HG02588 (cell line): ENCODE measurements around the gene LDB2.

Experiments
- ATAC-seq: cut with Tn5 transposase; IDR thresholded peaks from one replicate; pipeline ENCODE4 v1.9.1; 2021; ENCODE audit warnings: mild to moderate bottlenecking, moderate library complexity; ENCODE audit not compliant: unreplicated experiment

The LDB2 gene

DNA sequence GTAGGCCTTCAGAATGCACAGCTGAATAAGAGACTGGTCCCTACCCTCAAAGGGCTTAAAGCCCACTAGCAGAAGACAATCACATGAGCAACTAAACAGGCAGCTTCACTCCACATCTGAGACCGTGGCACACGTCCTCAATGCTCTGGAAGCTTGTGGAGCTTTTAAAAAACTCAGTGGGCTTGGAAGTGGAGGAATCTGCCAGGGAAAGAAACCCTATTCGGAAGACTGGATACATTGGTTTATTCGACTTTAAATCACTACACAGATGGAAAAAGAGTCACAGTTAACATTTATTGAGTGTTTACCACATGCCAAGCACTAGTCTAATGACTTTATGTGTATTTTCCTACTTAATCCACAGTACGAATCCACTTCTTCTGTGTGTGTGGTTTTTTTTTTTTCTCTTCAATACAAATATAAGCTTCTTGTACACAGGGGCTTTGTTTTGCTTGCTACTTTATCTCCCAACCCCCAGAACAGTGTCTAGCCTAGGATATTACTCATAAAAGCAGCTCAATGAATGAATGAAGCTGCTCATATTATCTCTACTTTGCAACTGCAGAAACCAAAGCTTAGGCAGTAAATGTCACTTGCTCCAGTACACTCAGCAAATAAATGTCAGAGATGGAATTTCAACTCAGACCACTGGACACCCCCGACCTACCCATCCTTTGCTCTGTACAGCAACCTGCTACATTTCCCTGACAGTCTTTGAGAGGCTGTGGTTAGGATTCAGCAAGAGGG, 137.7 kb downstream of the LDB2 start:
- ATAC-seq, result no peak

DNA sequence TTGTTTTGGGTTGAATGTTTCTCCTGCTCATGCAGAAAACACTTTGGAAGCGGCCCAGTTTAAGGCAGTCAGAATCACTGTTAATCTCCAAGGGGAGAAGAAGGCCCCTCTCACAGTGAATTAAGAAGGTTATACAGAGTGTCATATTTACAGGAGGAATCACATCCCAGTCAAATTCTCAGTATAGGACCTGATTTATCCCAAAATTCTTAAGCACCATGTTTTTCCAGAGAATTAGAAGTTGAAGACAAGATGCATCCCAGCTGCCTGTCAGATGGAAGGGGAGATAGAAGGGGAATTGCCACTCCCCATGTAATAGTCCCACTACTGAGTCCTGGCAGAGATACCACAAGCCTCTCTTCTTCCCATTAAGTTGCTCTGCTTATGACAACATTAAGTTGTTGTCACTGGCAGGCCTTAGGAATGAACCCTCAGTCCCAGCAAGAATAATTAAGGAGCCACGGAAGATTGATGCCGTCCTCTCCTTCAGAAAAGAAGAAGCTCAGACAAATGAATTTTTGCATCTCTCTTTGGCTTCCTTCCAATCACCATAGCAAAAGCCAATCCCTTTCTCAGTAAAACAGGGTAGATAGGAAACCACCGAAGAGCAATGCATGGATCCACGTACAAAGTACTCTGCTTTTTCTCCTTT, 138.4 kb downstream of the LDB2 start:
- ATAC-seq, result no peak

DNA sequence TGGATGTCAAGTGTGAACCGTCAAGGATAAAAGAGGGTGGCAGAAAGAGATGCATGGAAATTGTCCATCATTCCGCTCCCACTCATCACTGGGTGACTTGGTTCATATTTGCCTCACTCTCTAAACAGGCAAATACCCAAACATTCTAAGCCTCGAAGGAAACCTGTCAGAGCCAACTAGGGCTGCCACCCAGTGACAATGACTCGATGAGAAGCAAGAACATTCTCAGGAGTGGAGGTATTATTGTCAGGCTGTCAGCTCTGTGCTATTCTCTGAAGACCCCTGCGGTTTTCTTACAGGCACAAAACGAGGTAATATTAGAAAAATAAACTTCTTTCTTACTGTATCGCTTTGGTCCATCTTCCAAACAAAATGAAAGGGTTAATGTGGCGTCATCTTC, 139.6 kb downstream of the LDB2 start:
- no peak for ATAC-seq

DNA sequence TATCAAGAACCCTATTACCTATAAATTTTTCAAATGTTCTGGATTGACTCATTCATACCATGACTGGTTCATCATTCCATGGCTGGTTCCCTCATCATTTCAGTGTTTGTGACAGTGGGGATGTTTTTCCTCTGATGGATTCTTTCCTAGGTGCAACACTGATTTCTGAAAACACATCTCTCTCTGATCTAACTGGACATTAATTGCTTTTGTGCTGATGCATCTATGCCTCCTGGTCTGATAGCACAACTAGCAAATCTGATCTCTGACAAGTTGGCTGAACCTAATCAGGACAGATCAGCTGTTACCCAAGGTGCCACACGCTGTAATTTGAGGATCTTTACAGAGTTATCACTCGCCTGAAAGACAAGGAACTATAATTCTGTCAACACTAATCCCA, 140.2 kb downstream of the LDB2 start:
- ATAC-seq, result no peak

DNA sequence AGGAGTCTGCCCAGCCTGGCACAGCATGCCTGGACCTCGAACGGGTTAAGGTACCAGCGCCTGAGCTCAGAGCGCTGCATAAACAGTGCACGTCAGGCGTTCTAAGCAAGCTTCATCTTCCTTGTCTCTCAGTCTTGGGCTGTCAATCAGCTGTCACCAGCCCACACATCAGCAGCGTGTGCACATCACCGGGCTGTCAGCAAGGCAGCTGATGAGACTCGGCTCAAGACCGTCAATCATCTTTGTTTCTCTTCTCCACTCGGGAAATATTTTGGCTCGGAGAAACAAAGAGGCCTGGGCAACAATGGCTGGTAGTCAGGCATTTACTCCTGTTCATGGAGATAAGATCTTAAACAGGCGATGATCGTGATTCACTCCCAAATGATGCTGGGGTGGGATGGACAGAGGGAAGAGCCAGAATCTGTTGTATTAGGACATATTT, 141.3 kb downstream of the LDB2 start:
- ATAC-seq, result no peak

DNA sequence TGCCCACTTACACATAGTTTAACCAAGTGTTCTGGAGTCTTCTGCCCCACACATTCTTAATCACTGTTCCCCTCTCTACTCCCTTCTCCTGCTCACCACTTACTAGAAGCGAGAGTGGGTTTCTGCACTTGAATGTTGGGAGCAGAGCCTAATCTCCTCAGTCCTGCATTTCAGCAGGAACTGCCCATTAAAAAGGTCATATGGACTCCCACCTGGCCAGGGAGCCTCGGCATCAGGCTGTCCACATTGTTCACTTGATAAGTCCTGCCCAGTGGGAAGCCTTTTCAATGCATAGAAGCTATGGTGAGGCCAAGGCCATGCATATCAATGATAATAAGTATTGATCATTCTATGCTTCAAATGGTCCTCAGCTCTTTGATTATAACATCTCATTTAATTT, 144.3 kb downstream of the LDB2 start:
- no peak for ATAC-seq

DNA sequence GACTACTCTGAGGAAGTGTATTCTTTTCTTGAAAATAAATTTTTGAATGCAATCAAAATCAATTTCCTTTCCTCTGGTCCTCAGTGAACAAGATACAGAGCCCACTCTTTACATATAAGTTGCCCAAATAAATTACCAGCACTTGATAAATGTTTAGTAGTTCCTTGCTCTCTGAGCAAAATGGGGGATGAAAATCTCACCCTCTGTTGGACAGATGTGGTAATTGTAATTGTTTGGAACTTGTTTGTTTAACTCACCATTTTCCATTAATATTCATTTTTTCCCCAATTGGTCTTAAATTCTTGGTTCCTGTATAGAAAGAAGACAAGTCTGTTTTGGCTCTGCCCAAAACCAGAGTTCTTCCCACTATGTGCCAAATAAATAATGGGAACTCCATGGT, 146.3 kb downstream of the LDB2 start:
- no peak for ATAC-seq

DNA sequence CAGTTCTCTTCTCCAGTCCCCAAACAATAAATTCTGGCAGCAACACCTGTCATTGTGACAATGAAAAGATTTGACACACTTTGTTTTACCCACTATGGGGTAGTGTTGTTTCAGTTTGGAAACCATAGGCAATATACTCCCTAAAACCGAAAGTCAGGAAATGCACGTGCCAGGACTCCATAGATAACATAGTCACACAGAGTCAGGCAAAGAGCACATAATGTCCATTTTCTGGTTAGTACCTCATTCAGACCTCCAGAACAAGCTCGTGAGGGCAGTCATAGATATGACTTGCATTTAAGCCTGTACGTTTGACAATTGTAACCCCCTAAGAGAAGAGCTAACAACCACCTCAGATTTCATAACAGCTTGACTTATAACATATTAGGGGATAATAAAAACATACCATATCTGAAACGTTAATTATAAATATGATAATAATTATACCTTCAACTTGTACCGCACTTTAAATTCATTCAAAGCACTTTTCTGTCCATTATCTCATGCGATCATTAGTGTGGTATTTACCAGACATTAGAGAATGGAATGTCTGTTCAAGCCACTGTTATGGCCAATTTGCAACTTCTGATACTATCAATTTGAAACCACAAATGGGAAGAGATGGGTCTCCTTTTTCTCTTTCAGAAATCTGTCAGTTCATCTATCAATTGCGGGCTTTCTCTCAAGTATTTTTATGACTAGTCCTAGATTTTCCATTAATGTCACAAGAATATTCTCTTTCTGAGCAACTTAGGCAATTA, 147.4 kb downstream of the LDB2 start:
- ATAC-seq, result no peak

DNA sequence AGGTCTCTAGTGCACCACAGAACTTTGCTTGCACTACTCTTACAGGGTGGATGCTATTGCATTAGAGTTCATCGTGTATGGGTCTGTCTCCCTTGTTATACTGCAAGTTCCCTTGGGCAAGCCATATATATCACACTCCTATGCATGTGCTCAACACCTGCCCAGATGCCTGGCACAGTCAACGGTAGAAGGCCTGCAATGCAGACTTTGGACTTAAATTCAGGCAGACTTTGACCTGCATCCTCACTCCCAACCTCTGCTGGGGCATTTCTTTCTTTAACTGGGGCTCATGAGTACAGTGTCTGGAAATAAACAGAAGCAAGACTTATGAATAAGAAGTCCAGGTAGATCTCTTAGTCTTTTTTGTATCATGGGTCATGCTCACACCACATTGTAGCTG, 148.2 kb downstream of the LDB2 start:
- no peak for ATAC-seq

DNA sequence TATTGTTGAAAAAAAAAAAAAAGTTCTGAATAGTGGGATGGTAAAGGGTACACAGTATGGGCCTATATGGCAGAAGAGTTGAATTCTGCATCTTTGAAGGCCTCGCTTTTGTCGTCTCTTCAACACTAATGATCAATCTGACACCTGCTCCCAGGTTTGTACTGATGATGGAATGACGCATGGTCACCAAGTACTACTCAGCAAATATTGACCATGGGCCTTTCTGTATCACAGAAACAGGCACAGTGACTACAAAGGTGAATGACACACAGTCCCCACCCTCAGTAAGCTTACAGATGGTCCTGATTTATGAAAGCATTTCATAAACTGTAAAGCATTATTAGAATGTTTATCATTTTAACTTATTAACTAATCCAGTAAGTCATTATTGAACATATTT, 152.6 kb downstream of the LDB2 start:
- no peak for ATAC-seq

DNA sequence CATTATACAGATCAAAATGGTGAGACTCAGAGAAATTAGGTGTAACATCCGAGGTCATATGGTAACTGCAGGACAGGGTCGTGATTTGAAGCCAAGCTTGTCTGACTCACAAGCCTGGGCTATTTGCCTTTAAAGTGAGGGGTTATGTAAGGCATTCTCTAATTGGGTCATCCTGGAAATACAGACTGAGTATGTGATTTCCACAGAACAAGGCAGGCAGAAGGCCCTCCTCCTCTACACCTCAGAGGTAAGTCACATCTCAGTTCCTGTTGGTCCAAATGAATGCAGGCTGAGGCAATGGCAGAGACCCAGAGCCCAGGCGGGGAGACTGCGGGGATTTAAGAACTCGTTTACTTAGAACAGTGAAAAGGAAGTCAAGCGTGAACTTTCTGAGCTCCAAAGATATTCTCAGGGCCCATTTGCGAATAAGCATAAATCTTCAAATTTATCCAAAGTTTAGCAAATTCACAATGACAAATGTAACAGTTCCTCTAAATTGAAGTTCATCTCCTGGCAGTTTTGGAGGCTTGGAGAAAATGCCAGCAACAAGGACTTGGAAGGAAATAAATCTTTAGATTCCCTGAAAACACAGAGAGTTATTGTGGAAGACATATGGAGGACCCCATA, 153.3 kb downstream of the LDB2 start:
- ATAC-seq, result no peak

DNA sequence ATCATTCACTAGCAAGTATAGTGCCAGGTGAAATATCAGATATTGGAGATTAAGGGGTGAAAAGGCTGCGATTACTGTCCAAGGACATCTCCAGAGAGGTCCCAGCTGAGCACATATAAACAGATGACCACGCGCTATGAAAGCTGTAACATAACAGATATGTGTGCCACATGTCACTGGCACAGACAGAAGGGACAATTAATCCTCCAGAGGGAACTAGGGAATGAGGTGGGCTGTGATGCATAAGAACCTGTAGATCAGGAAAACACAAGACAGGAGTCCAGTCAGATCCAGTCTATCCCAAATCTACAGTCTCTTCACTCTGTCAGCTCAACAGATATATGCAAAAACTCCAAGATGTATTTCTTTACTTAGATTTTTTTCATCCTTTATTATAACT, 157.2 kb downstream of the LDB2 start:
- no peak for ATAC-seq

DNA sequence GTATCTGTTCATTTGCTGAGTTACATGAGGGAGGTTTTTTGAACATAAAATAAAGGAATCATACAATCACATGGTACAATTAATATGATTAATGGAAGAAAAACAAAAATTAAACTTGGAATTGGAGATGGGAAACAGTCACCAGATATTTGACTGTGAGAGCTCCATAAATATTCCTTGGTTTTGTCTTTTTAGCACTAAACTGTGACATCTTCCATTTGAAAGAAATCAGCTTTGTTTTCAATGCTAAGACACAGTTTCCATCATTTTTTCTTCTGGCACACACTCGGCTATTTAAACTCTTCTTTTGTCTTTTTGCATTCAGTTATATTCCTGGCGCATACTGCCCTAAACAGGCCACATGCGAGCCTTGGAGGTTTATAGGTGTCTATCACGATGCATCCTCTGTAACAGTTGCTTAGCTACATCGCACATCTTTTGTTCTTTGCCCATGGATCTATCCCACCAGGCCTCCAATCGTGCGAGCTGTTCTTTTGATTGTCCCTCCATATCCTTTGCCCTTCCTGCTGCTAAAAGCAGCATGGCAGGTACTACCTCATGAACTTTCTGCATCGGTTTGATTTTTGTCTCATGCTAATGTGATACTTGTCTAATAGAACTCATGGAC, 158.3 kb downstream of the LDB2 start:
- ATAC-seq, result no peak

DNA sequence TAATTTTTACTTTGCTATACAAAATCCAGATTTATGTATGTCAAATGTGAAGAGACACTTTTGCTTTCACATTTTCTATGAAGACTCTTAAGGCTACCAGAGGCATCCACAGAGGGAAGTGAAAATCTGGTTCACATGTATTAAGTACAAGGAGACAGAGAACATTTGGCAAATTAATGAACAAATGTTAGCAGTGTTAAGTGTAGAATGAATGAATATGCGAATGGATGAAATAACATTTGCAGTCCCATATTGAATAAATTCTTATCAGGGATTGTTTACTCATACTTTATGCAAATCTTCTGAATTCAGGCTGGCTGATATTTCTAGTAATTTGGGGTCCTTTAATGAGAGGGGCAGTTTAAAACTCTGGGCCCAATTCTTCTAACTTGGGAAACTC, 159.9 kb downstream of the LDB2 start:
- ATAC-seq, result no peak

DNA sequence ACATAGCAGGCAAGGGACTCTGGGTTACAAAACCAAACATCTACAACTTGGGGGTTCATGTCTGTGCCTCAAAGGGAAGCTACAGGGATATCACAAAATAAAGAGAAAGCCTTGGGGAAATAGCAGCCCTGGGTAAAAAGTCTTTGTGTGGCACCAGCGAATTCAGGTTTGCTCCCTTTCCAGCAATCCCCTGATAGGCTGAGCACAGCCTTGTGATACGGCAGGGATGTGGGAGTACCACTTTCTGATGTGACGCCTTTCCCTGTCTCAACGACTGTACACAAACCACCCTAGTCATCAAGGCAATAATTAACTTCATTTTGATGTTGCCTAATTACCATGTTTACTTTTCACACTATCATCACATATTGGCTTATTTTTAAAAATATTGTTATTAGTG, 164.9 kb downstream of the LDB2 start:
- no peak for ATAC-seq

DNA sequence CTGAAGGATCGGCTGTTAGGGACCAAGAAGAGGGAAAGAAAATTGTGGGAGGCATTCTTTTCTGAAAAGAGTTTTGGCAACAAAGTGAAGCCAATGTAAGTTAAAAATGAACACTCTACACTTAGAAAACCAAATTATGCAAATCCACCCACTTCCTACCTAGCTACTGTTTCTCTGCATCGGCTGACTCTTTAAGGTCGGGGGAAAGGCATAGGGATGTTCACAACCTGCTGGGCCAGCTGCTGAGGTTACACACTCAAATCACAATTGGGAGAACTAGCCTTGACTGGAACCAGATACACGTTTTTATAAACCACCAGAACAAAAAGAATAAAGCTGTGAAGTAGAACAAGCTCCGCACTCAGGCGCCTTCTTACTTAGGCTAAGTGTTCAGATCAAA, 165.7 kb downstream of the LDB2 start:
- ATAC-seq, result no peak

DNA sequence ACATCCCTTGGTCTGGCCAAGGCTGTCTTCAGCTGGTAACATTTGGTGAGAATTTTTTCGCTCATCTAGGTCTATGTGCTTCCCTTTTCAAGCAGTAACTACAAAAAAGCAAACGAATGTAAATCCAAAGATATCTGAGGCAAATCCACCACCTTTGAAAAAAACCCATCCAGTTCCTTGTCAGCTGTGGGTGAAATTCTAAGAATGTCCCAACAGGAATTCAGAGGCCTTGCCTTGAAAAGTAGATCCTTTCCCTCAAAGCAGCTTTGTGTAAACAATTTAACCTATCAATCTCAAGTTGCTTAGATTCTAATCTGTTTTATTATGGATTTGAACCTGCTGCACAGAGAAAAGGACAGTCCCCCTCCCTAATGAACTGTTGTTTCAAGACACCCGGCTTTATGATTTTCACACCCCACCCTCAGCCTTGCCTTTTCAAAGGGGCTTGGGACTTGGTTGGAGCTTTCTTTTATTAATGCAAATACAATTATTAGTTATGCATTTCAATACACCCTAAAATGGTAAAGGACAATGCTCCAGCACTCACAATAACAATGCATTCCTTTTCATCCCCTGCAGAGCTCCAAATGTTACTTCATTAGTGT, 166.6 kb downstream of the LDB2 start:
- no peak for ATAC-seq

DNA sequence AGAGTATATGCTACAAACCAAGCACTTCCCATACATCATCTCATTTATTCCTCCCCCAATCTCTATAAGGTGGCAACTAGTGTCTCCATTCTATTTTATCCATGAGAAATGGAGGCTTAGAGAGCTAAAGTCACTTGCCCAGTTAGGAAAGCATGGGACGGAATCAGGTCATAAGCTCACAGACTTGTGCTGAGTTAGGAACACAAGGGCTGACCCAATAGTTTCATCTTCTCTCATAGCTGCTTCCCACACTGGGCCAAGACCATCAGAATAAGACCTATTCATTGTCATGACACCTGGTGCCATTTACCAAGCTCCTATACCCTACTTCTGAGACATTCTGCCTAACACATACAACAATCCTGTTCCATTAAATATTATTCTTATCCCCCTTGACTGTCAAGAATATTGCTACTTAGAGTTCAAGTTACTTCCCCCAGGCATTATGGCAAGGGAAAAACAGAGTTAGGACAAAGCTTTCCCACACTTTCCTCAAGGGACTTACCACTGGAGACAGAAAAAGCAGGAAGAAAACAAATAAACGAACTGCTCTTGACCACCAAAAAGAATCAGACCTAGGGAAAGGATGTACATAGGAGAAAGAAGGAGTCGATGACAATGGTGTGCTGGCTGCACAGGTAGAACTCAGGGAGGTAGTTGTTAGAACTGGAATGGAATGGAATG, 167.8 kb downstream of the LDB2 start:
- ATAC-seq, result no peak

DNA sequence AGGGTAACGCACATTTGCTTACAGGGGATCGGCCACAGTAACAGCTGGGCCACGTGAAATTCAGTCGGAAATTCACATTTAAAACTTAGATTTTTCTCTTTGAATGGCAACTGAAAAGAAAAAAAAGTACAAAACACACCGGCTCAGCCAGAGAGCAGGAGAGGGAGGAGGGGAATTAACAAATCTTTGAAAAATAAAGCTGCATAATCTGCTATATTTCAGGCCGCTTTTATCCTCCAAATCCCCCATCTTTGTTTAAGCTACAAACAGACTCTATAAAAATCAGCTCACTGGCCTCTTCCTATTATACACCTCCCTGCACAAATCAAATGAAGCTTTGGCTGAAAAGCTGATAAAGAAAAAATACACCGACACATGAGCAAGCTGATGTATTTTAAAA, 169.1 kb downstream of the LDB2 start:
- no peak for ATAC-seq

DNA sequence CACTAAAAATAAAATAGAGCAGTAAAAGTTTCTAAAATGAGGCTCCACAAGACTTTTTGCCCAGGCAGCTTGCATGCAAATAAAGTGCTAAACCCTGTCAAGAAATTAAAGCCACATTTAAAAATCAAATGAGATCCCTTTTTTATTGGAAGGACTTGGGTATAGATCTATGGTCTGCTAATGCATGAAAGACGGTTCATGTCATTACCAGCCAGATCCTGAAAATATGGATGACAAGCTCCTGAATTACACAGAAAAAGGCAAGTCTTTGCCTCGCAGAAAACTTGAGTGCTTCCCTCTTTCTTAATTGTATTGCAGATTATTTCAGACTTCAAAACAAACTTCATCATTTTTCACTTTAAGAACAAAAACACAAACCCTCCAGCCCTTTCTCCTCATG, 169.6 kb downstream of the LDB2 start:
- ATAC-seq, result no peak
